ENCODE results near the gene TBPL1.

TBPL1 gene

GRCh38 chr6:133939778-133940667 lies 13.0 kb upstream of the TBPL1 start:
- H3K27ac ChIP-seq: no peak overlapping the region
- TF ChIP-seq ZFX (IDR thresholded peaks at IDR 0.05; ENCODE audit: borderline replicate concordance) (no peak), CTCF (IDR thresholded peaks at IDR 0.05) (no peak)

- TF ChIP-seq CTCF (IDR thresholded peaks at IDR 0.05): no peak
- no peak for TF ChIP-seq ZFX (IDR thresholded peaks at IDR 0.05; ENCODE audit: borderline replicate concordance)
Measured at GRCh38 chr6:133945158-133945557, 7.9 kb upstream of the TBPL1 start.

GRCh38 chr6:133947302-133947900 lies 5.6 kb upstream of the TBPL1 start:
- H3K27ac ChIP-seq: no peak overlapping the region
- no peak for TF ChIP-seq ZFX (IDR thresholded peaks at IDR 0.05; ENCODE audit: borderline replicate concordance)
- TF ChIP-seq CTCF (IDR thresholded peaks at IDR 0.05): no peak

More at GRCh38 chr6:133945158-133945557, 7.9 kb upstream of the TBPL1 start:
- H3K27ac ChIP-seq: no peak overlapping the region

GRCh38 chr6:133948472-133948871 lies 4.6 kb upstream of the TBPL1 start:
- no peak for TF ChIP-seq ZFX (IDR thresholded peaks at IDR 0.05; ENCODE audit: borderline replicate concordance)
- TF ChIP-seq CTCF (IDR thresholded peaks at IDR 0.05): no peak
- H3K27ac ChIP-seq: no peak overlapping the region

GRCh38 chr6:133951227-133951626 lies 1.8 kb upstream of the TBPL1 start:
- peak overlapping the region; percentile 55; the same call in 1 of the 2 replicates for H3K27ac ChIP-seq
- no peak for TF ChIP-seq ZFX (IDR thresholded peaks at IDR 0.05; ENCODE audit: borderline replicate concordance)
- TF ChIP-seq CTCF (IDR thresholded peaks at IDR 0.05): no peak

- H3K27ac ChIP-seq: peak overlapping the region; percentile 55
- TF ChIP-seq CTCF (IDR thresholded peaks at IDR 0.05) (peak; percentile 44), ZFX (IDR thresholded peaks at IDR 0.05; ENCODE audit: borderline replicate concordance) (no peak)
Measured at GRCh38 chr6:133951881-133952814, 876 bp upstream of the TBPL1 start.
